Measurements from ENCODE around the gene RANBP1. TPM values are rescaled to one million over a fixed set of nuclear protein-coding genes. Genes with fewer than 3 reads are reported as not detected.
A peak's percentile ranks its signal among the peaks of the same experiment; 100 is the strongest.

The RANBP1 gene
- total and polyA plus RNA-seq, 9 of the 15 experiments (the other 6 are each of a cell fraction or from before 2014, with no cell fraction given): 162 to 2,891 (median 1,289) TPM

GRCh38 chr22:20128902-20129746 lies 13.2 kb downstream of the RANBP1 start (continued):
- TF ChIP-seq ZBTB26 (CRISPR knock-in tag; IDR thresholded peaks at IDR 0.05): 0 out of 2 replicates have a peak, but pooled peaks have one; percentile 43
- no peak for TF ChIP-seq MNT (conservative IDR thresholded peaks at IDR 0.05)
- TF ChIP-seq HOMEZ (CRISPR knock-in tag; IDR thresholded peaks at IDR 0.05): peak; percentile 74; the same call in 1 of the 2 replicates
- peak; percentile 86; the same call in 1 of the 2 replicates for TF ChIP-seq ARID2 (IDR thresholded peaks at IDR 0.05)
- peak; percentile 84 for TF ChIP-seq CREM (IDR thresholded peaks at IDR 0.05; ENCODE audit: low read depth)
- no peak for TF ChIP-seq ZNF57 (CRISPR knock-in tag; IDR thresholded peaks at IDR 0.05)
- TF ChIP-seq KLF10 (CRISPR knock-in tag; IDR thresholded peaks at IDR 0.05): no peak
- no peak for TF ChIP-seq NUFIP1 (IDR thresholded peaks at IDR 0.05; ENCODE audit: partially characterized antibody)
- TF ChIP-seq MITF (IDR thresholded peaks at IDR 0.05): no peak
- TF ChIP-seq KDM5B (IDR thresholded peaks at IDR 0.05; ENCODE audit: insufficient replicate concordance, low read depth, low read length): peak; percentile 67
- 0 out of 2 replicates have a peak, but pooled peaks have one; percentile 57 for TF ChIP-seq ELK3 (CRISPR knock-in tag; IDR thresholded peaks at IDR 0.05)
- TF ChIP-seq TRIM24 (IDR thresholded peaks at IDR 0.05): no peak
- no peak for TF ChIP-seq DDX20 (tag; IDR thresholded peaks at IDR 0.05; ENCODE audit: low read depth)
- no peak for TF ChIP-seq MCM5 (IDR thresholded peaks at IDR 0.05; ENCODE audit: low read depth)
- peak; percentile 75; the same call in 1 of the 2 replicates for TF ChIP-seq NR4A1 (CRISPR knock-in tag; IDR thresholded peaks at IDR 0.05)
- TF ChIP-seq NR4A1 (tag; IDR thresholded peaks at IDR 0.05): peak; percentile 64; the same call in 1 of the 2 replicates
- TF ChIP-seq SMC3 (conservative IDR thresholded peaks at IDR 0.05; ENCODE audit: insufficient read depth, low read depth, low read length): peak; percentile 94
- TF ChIP-seq NR2C1 (IDR thresholded peaks at IDR 0.05): no peak
- TF ChIP-seq NR2C1 (tag; IDR thresholded peaks at IDR 0.05): no peak
- peak; percentile 78 for TF ChIP-seq JUND (IDR thresholded peaks at IDR 0.05; ENCODE audit: borderline replicate concordance, low read depth, low read length)
- TF ChIP-seq JUND (tag; IDR thresholded peaks at IDR 0.05; ENCODE audit: borderline replicate concordance, low read depth, low read length): no peak; the same call in 2 of the 3 replicates
- peak; percentile 64; the same call in 1 of the 2 replicates for TF ChIP-seq MTA3 (IDR thresholded peaks at IDR 0.05; ENCODE audit: borderline replicate concordance)

All from K562 (cell line).